Loucy (cell line): ENCODE results near the gene MEOX1.

Source experiments
- H2AFZ ChIP-seq: fragments of 200-600 bp; sonication (generic); 2 replicates; pipeline ENCODE4 v1.6.0; 2016; ENCODE audit warnings: antibody characterized with exemption, mild to moderate bottlenecking, low read length, moderate library complexity
- H3F3A ChIP-seq: fragments of 200-600 bp; 2 replicates; pipeline ENCODE4 v1.6.0; 2016; ENCODE audit warnings: antibody characterized with exemption, low read depth, mild to moderate bottlenecking
- H3K27me3 ChIP-seq: fragments of 200-600 bp; sonication (generic); 2 replicates; pipeline ENCODE4 v1.6.1; 2014; ENCODE audit warnings: low read length, mild to moderate bottlenecking; ENCODE audit not compliant: insufficient read depth, poor library complexity, severe bottlenecking
- H3K36me3 ChIP-seq: fragments of 200-600 bp; sonication (generic); 2 replicates; pipeline ENCODE4 v1.6.1; 2016; ENCODE audit warnings: low read length; ENCODE audit not compliant: insufficient read depth
- H3K4me1 ChIP-seq: fragments of 200-600 bp; sonication (generic); 2 replicates; pipeline ENCODE4 v1.5.1; 2014; ENCODE audit warnings: low read length, mild to moderate bottlenecking; ENCODE audit not compliant: insufficient read depth, poor library complexity, severe bottlenecking
- H3K4me2 ChIP-seq: fragments of 200-600 bp; sonication (generic); 2 replicates; pipeline ENCODE4 v1.6.0; 2014; ENCODE audit warnings: antibody characterized with exemption, low read length, low read depth, mild to moderate bottlenecking; ENCODE audit not compliant: poor library complexity, severe bottlenecking
- H3K4me3 ChIP-seq: fragments of 200-600 bp; sonication (generic); 2 replicates; pipeline ENCODE4 v1.5.1; 2014; ENCODE audit warnings: low read length, mild to moderate bottlenecking, mixed read lengths; ENCODE audit not compliant: poor library complexity, severe bottlenecking
- H3K79me2 ChIP-seq: fragments of 200-600 bp; sonication (generic); 2 replicates; pipeline ENCODE4 v1.6.1; 2014; ENCODE audit warnings: low read length; ENCODE audit not compliant: insufficient read depth
- H3K9ac ChIP-seq: fragments of 200-600 bp; sonication (generic); 2 replicates; pipeline ENCODE4 v1.6.0; 2014; ENCODE audit warnings: mild to moderate bottlenecking, low read depth, low read length, moderate library complexity; ENCODE audit not compliant: poor library complexity, severe bottlenecking
- H3K9me2 ChIP-seq: fragments of 200-600 bp; sonication (generic); replicated peaks from 2 replicates; pipeline ENCODE4 v1.6.1; 2016; ENCODE audit warnings: low read depth, low read length, mixed read lengths
- H3K9me3 ChIP-seq: fragments of 200-600 bp; sonication (generic); 2 replicates; pipeline ENCODE4 v1.6.1; 2014; ENCODE audit warnings: mild to moderate bottlenecking, antibody characterized with exemption, low read length, low read depth; ENCODE audit not compliant: insufficient read depth
- H4K20me1 ChIP-seq: fragments of 200-600 bp; sonication (generic); 2 replicates; pipeline ENCODE4 v1.6.0; 2014; ENCODE audit warnings: antibody characterized with exemption, low read length, mild to moderate bottlenecking; ENCODE audit not compliant: insufficient read depth, poor library complexity, severe bottlenecking
- EZH2phosphoT487 ChIP-seq: fragments of 200-600 bp; IDR thresholded peaks from 2 replicates; pipeline ENCODE4 v1.6.1; 2018; ENCODE audit warnings: antibody characterized with exemption, mild to moderate bottlenecking, moderate library complexity, borderline replicate concordance
- TF ChIP-seq, protein P1 (sequence below): fragments of 200-600 bp; sonication (generic); conservative IDR thresholded peaks from 2 replicates; pipeline ENCODE4 v1.5.1; 2014; ENCODE audit warnings: mild to moderate bottlenecking, antibody characterized with exemption, low read length

Gene MEOX1

DNA sequence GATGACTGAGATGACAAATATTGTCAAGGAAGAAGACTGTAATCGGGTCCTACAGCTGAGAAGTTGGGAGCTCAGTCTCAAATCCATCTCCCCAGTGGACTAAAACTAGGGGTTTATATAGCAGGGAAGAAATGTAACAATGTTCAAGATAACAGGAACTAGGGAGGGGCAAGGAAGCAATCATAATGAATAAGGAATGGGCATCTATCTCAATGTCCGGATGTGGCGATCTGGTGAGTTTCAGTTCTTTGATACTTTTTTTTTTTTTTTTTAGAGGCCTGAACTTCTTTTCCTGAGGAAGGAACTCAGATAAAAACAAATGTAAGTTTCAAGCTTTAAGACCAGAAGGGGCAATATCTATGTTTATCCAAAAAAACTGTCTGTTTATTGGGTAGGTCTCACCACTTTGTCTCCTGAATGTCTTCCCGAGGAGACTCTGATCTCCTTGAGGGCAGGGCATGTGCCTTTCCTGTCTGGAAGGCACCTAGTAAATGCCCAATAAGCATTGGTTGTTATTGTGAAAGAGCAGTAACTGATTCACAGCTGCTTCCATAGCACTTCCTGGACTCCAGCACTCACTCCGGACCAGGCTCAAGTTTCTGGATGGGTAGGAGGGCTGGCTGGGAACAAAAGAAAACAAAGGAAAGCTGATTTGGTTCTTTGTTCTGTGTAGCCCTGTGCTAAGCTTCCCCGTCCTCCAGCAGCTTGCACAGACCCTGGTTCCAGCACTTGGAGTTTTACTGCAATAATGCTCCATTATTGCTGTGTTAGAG is 51.9 kb downstream of the MEOX1 start:
- H3K4me2 ChIP-seq: no peak overlapping the region
- no peaks in the 10 kb centered on the region for H3K36me3 ChIP-seq
- H4K20me1 ChIP-seq: no peaks in the 10 kb centered on the region
- no peaks in the 10 kb centered on the region for H3F3A ChIP-seq
- H2AFZ ChIP-seq: no peak overlapping the region
- H3K9me2 ChIP-seq: no peaks in the 10 kb centered on the region
- H3K9me3 ChIP-seq: no peaks in the 10 kb centered on the region
- no peaks in the 10 kb centered on the region for H3K79me2 ChIP-seq
- TF ChIP-seq, protein P1, sequence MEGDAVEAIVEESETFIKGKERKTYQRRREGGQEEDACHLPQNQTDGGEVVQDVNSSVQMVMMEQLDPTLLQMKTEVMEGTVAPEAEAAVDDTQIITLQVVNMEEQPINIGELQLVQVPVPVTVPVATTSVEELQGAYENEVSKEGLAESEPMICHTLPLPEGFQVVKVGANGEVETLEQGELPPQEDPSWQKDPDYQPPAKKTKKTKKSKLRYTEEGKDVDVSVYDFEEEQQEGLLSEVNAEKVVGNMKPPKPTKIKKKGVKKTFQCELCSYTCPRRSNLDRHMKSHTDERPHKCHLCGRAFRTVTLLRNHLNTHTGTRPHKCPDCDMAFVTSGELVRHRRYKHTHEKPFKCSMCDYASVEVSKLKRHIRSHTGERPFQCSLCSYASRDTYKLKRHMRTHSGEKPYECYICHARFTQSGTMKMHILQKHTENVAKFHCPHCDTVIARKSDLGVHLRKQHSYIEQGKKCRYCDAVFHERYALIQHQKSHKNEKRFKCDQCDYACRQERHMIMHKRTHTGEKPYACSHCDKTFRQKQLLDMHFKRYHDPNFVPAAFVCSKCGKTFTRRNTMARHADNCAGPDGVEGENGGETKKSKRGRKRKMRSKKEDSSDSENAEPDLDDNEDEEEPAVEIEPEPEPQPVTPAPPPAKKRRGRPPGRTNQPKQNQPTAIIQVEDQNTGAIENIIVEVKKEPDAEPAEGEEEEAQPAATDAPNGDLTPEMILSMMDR: no peak
- no peak for TF ChIP-seq EZH2phosphoT487
- H3K4me3 ChIP-seq: no peak overlapping the region
- H3K27me3 ChIP-seq: no peaks in the 10 kb centered on the region
- H3K4me1 ChIP-seq: peaks cover under 1% of the 10 kb centered on the region
- H3K9ac ChIP-seq: no peak overlapping the region

GRCh38 chr17:43608313-43608712 is 53.4 kb downstream of the MEOX1 start:
- no peaks in the 10 kb centered on the region for H3K27me3 ChIP-seq
- no peak overlapping the region for H3K4me3 ChIP-seq
- H3K9ac ChIP-seq: no peak overlapping the region
- TF ChIP-seq, protein P1: no peak
- no peak for TF ChIP-seq EZH2phosphoT487
- H3K4me2 ChIP-seq: no peak overlapping the region
- H3K4me1 ChIP-seq: peaks cover 3% of the 10 kb centered on the region
- H2AFZ ChIP-seq: no peak overlapping the region
- H3K9me3 ChIP-seq: no peaks in the 10 kb centered on the region
- no peaks in the 10 kb centered on the region for H3F3A ChIP-seq
- no peaks in the 10 kb centered on the region for H3K79me2 ChIP-seq
- no peaks in the 10 kb centered on the region for H3K36me3 ChIP-seq
- H3K9me2 ChIP-seq: no peaks in the 10 kb centered on the region
- H4K20me1 ChIP-seq: no peaks in the 10 kb centered on the region

- no peaks in the 10 kb centered on the region for H3K9me2 ChIP-seq
- H2AFZ ChIP-seq: peak overlapping the region; percentile 42
- H3K9ac ChIP-seq: no peak overlapping the region
- H4K20me1 ChIP-seq: no peaks in the 10 kb centered on the region
- no peak overlapping the region for H3K4me3 ChIP-seq
- peaks cover 3% of the 10 kb centered on the region for H3K4me1 ChIP-seq
- H3K27me3 ChIP-seq: no peaks in the 10 kb centered on the region
- TF ChIP-seq EZH2phosphoT487: no peak
- TF ChIP-seq, protein P1: no peak
- H3F3A ChIP-seq: no peaks in the 10 kb centered on the region
- no peaks in the 10 kb centered on the region for H3K79me2 ChIP-seq
- H3K4me2 ChIP-seq: no peak overlapping the region
- no peaks in the 10 kb centered on the region for H3K36me3 ChIP-seq
- no peaks in the 10 kb centered on the region for H3K9me3 ChIP-seq
These were observed 57.2 kb downstream of the MEOX1 start for GRCh38 chr17:43604549-43604948.
